ENCODE measurements around the gene ZMYND11. TPM values are rescaled to one million over a fixed set of nuclear protein-coding genes. Genes with fewer than 3 reads are reported as not detected.
A peak's percentile ranks its signal among the peaks of the same experiment; 100 is the strongest.

Gene ZMYND11
- total and polyA plus RNA-seq, 2 of the 13 experiments (the other 11 are each of a cell fraction or from before 2014, with no cell fraction given) = 17.5 to 38.7 TPM

DNA sequence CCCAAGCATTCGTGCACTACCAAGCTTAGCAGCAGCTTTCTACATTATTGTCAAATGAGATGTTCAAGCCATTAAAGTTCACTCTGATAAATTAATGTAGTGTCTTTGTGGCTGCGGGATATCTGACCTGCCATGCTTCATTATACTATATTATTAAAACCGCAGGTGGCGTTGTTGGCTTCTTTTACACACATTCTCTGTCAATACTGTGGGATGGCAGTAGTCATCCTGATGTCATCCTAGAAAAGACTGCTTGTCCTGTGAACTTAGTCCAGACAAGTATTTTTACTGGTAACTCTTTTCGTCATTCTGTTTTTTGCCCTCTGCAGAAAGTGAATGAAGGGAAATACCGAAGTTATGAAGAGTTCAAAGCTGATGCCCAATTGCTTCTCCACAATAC lies 103.9 kb downstream of the ZMYND11 start:
- Histone ChIP-seq H3K4me2 (ENCODE audit: low read depth, low read length) (no peak overlapping the region), H3K9me3 (ENCODE audit: low read length) (no peaks in the 10 kb centered on the region), H3K9ac (ENCODE audit: insufficient read depth, low read depth, low read length) (no peak overlapping the region), H3K36me3 (replicated peaks in 1 of 2; ENCODE audit: control insufficient read depth in 1 of 2, insufficient read depth in 2 of 2, low read length in 2 of 2) (peaks cover 5 to 23% of the 10 kb centered on the region in 2 experiments; a peak in 4 of 5 replicates), H3K4me1 (ENCODE audit: insufficient read depth, low read length) (no peaks in the 10 kb centered on the region), H3K4me3 (replicated peaks in 1 of 3; ENCODE audit: insufficient read depth in 1 of 3, low read depth in 2 of 3, low read length in 3 of 3) (no peak overlapping the region), H3K27me3 (ENCODE audit: control insufficient read depth in 1 of 2, insufficient read depth in 2 of 2, low read length in 2 of 2) (no peaks in the 10 kb centered on the region), H3K27ac (ENCODE audit: extremely low read length, insufficient read depth, low read length) (no peak overlapping the region), H4K20me1 (ENCODE audit: insufficient read depth, low read length) (no peaks in the 10 kb centered on the region), H2AFZ (ENCODE audit: low read length) (no peak overlapping the region), H3K79me2 (ENCODE audit: insufficient read depth, low read length) (no peaks in the 10 kb centered on the region)
- TF ChIP-seq KDM5B (CRISPR knock-in tag; IDR thresholded peaks at IDR 0.05; ENCODE audit: borderline replicate concordance) = no peak
- TF ChIP-seq MED1 (CRISPR knock-in tag; IDR thresholded peaks at IDR 0.05) = no peak
- TF ChIP-seq, protein P1, sequence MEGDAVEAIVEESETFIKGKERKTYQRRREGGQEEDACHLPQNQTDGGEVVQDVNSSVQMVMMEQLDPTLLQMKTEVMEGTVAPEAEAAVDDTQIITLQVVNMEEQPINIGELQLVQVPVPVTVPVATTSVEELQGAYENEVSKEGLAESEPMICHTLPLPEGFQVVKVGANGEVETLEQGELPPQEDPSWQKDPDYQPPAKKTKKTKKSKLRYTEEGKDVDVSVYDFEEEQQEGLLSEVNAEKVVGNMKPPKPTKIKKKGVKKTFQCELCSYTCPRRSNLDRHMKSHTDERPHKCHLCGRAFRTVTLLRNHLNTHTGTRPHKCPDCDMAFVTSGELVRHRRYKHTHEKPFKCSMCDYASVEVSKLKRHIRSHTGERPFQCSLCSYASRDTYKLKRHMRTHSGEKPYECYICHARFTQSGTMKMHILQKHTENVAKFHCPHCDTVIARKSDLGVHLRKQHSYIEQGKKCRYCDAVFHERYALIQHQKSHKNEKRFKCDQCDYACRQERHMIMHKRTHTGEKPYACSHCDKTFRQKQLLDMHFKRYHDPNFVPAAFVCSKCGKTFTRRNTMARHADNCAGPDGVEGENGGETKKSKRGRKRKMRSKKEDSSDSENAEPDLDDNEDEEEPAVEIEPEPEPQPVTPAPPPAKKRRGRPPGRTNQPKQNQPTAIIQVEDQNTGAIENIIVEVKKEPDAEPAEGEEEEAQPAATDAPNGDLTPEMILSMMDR (CRISPR knock-in tag; IDR thresholded peaks at IDR 0.05) = 0 out of 2 replicates have a peak, but pooled peaks have one; percentile 11
- no peak for TF ChIP-seq YY1 (IDR thresholded peaks at IDR 0.05; ENCODE audit: insufficient read depth, insufficient replicate concordance, low read depth, low read length)
- intact Hi-C loops (cut with micrococcal nuclease; ENCODE audit: unreplicated experiment) (no loop called here), in situ Hi-C loops (cut with HindIII; ENCODE audit: extremely low pct_ligation_motif_present, low pct_unique_long_range_greater_than_20kb) (no loop called here)
- ATAC-seq (no peak), DNase-seq (ENCODE audit: low spot score) (no peak), FAIRE-seq (no peak)
- WGBS (ENCODE audit: low lambda C conversion rate) = over 99% methylated on average over 6 of the region's 6 CpGs
- CTCF ChIA-PET (ENCODE audit: low intra/inter-chr PET ratio, low total read pairs) = no interaction called here
- BruUV-seq (replicated peaks) = no TSS peak
- POLR2A ChIA-PET = no interaction called here

DNA sequence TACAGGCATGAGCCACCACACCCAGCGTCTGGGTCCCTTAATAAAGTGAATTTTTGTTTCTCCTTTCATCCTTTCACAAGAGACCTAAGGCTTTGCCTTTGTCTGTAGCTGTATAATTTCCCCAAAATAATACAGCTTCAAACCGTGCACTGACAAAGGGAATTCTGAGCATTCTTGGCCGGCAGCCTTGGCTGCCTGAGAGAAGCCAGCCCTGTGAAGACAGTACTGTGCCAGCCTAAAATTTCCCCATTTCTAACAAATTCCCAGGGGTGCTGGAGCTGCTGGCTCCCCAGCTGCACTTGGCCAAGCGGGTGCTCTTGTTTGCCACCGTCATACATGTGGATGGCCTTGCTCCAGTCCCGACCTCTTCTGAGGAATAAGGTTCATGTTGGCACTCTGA lies 106.2 kb downstream of the ZMYND11 start:
- in situ Hi-C loops (cut with HindIII; ENCODE audit: extremely low pct_ligation_motif_present, low pct_unique_long_range_greater_than_20kb) = no loop called here
- Histone ChIP-seq H3K27me3 (ENCODE audit: control insufficient read depth in 1 of 2, insufficient read depth in 2 of 2, low read length in 2 of 2) (no peaks in the 10 kb centered on the region), H3K4me1 (ENCODE audit: insufficient read depth, low read length) (no peaks in the 10 kb centered on the region), H3K27ac (ENCODE audit: extremely low read length, insufficient read depth, low read length) (no peak overlapping the region), H3K36me3 (replicated peaks in 1 of 2; ENCODE audit: control insufficient read depth in 1 of 2, insufficient read depth in 2 of 2, low read length in 2 of 2) (peaks cover 5 to 23% of the 10 kb centered on the region in 2 experiments; a peak in 4 of 5 replicates), H3K79me2 (ENCODE audit: insufficient read depth, low read length) (no peaks in the 10 kb centered on the region), H4K20me1 (ENCODE audit: insufficient read depth, low read length) (no peaks in the 10 kb centered on the region), H2AFZ (ENCODE audit: low read length) (no peak overlapping the region), H3K4me3 (replicated peaks in 1 of 3; ENCODE audit: insufficient read depth in 1 of 3, low read depth in 2 of 3, low read length in 3 of 3) (no peak overlapping the region), H3K4me2 (ENCODE audit: low read depth, low read length) (no peak overlapping the region), H3K9me3 (ENCODE audit: low read length) (no peaks in the 10 kb centered on the region), H3K9ac (ENCODE audit: insufficient read depth, low read depth, low read length) (no peak overlapping the region)
- 95% methylated on average over 6 of the region's 6 CpGs for WGBS (ENCODE audit: low lambda C conversion rate)
- ChIA-PET CTCF (ENCODE audit: low intra/inter-chr PET ratio, low total read pairs) (no interaction called here), POLR2A (no interaction called here)
- FAIRE-seq (no peak), DNase-seq (ENCODE audit: low spot score) (no peak), ATAC-seq (no peak)
- intact Hi-C loops (cut with micrococcal nuclease; ENCODE audit: unreplicated experiment) = no loop called here
- no TSS peak for BruUV-seq (replicated peaks)
- no peak for TF ChIP-seq ZNF446 (CRISPR knock-in tag; IDR thresholded peaks at IDR 0.05)
- TF ChIP-seq SP2 (CRISPR knock-in tag; IDR thresholded peaks at IDR 0.05) = no peak
- no peak for TF ChIP-seq ZSCAN29 (CRISPR knock-in tag; conservative IDR thresholded peaks at IDR 0.05)
- TF ChIP-seq NCOA1 (CRISPR knock-in tag; IDR thresholded peaks at IDR 0.05) = no peak
- no peak for TF ChIP-seq MAFF (IDR thresholded peaks at IDR 0.05; ENCODE audit: low read depth, low read length)
- TF ChIP-seq NCOA2 (CRISPR knock-in tag; IDR thresholded peaks at IDR 0.05) = no peak
- TF ChIP-seq, protein P2, sequence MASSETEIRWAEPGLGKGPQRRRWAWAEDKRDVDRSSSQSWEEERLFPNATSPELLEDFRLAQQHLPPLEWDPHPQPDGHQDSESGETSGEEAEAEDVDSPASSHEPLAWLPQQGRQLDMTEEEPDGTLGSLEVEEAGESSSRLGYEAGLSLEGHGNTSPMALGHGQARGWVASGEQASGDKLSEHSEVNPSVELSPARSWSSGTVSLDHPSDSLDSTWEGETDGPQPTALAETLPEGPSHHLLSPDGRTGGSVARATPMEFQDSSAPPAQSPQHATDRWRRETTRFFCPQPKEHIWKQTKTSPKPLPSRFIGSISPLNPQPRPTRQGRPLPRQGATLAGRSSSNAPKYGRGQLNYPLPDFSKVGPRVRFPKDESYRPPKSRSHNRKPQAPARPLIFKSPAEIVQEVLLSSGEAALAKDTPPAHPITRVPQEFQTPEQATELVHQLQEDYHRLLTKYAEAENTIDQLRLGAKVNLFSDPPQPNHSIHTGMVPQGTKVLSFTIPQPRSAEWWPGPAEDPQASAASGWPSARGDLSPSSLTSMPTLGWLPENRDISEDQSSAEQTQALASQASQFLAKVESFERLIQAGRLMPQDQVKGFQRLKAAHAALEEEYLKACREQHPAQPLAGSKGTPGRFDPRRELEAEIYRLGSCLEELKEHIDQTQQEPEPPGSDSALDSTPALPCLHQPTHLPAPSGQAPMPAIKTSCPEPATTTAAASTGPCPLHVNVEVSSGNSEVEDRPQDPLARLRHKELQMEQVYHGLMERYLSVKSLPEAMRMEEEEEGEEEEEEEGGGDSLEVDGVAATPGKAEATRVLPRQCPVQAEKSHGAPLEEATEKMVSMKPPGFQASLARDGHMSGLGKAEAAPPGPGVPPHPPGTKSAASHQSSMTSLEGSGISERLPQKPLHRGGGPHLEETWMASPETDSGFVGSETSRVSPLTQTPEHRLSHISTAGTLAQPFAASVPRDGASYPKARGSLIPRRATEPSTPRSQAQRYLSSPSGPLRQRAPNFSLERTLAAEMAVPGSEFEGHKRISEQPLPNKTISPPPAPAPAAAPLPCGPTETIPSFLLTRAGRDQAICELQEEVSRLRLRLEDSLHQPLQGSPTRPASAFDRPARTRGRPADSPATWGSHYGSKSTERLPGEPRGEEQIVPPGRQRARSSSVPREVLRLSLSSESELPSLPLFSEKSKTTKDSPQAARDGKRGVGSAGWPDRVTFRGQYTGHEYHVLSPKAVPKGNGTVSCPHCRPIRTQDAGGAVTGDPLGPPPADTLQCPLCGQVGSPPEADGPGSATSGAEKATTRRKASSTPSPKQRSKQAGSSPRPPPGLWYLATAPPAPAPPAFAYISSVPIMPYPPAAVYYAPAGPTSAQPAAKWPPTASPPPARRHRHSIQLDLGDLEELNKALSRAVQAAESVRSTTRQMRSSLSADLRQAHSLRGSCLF (CRISPR knock-in tag; IDR thresholded peaks at IDR 0.05; ENCODE audit: borderline replicate concordance) = no peak
- no peak for TF ChIP-seq SIN3A (IDR thresholded peaks at IDR 0.05; ENCODE audit: borderline replicate concordance, low read depth, low read length)
- no peak for TF ChIP-seq IKZF1 (IDR thresholded peaks at IDR 0.05)
- no peak for TF ChIP-seq HOXA5 (CRISPR knock-in tag; IDR thresholded peaks at IDR 0.05)

Data from HepG2 (cell line).